CD4-positive, alpha-beta memory T cell (primary cell): ENCODE measurements around the gene SCN9A. TPM values are rescaled to one million over a fixed set of nuclear protein-coding genes. Genes with fewer than 3 reads are reported as not detected.
"Not testable (repeated sequence)": the region's sequence is repeated elsewhere in the genome, so short reads cannot be mapped to it uniquely, and the experiment has no call there.

Experiments
- CTCF ChIA-PET: fragments of 350-600 bp; sonication (Branson Sonifier 250); formaldehyde crosslinking; loops from one replicate; lab custom pipeline; 2021; ENCODE audit warnings: inconsistent platforms; ENCODE audit not compliant: partially characterized antibody; lab: Charles Lee
- POLR2A ChIA-PET: fragments of 350-600 bp; sonication (Branson Sonifier 250); formaldehyde crosslinking; loops from one replicate; lab custom pipeline; 2021; ENCODE audit not compliant: partially characterized antibody; lab: Charles Lee
- DNase-seq, 5 donors: peaks; one replicate each; pipeline versions ENCODE4 v3.0.0 to v3.0.0-alpha.2; 2020 to 2022; ENCODE audit warnings: mixed read lengths in 1 of 5
- H3K27ac ChIP-seq: one replicate; pipeline ENCODE4 v1.7.0; 2013; ENCODE audit warnings: low read depth, low read length
- H3K27me3 ChIP-seq: 2 replicates; pipeline ENCODE4 v1.7.0; 2013; ENCODE audit warnings: mild to moderate bottlenecking, low read length, moderate library complexity; ENCODE audit not compliant: insufficient read depth
- H3K36me3 ChIP-seq: 2 replicates; pipeline ENCODE4 v1.7.0; 2013; ENCODE audit warnings: mild to moderate bottlenecking, low read length, moderate library complexity; ENCODE audit not compliant: insufficient read depth
- H3K4me1 ChIP-seq: 2 replicates; pipeline ENCODE4 v1.7.0; 2013; ENCODE audit warnings: mild to moderate bottlenecking, low read length, moderate library complexity; ENCODE audit not compliant: insufficient read depth
- H3K4me3 ChIP-seq, 2 donors: one replicate each; pipeline ENCODE4 v1.7.0; 2013; ENCODE audit warnings: low read length in 2 of 2, mild to moderate bottlenecking in 1 of 2
- H3K9me3 ChIP-seq, 2 donors: one replicate each; pipeline ENCODE4 v1.7.0; 2013; ENCODE audit warnings: low read length in 2 of 2, control low read depth in 1 of 2; ENCODE audit not compliant: control insufficient read depth in 1 of 2
- H3K27ac Mint-ChIP-seq, 7 donors: one replicate each; pipeline ENCODE4 v1.8.0; 2020 to 2021; ENCODE audit warnings: mixed read lengths in 7 of 7, mild to moderate bottlenecking in 6 of 7, inconsistent platforms in 3 of 7, moderate library complexity in 3 of 7
- H3K27me3 Mint-ChIP-seq, 2 donors: one replicate each; pipeline ENCODE4 v1.8.0; 2020 to 2021; ENCODE audit warnings: mixed read lengths in 2 of 2
- H3K36me3 Mint-ChIP-seq, 2 donors: one replicate each; pipeline ENCODE4 v1.8.0; 2020 to 2021; ENCODE audit warnings: mixed read lengths in 2 of 2, inconsistent platforms in 1 of 2, mild to moderate bottlenecking in 1 of 2
- H3K4me1 Mint-ChIP-seq, 4 donors: one replicate each; pipeline ENCODE4 v1.8.0; 2020 to 2021; ENCODE audit warnings: mixed read lengths in 4 of 4, mild to moderate bottlenecking in 1 of 4
- H3K4me3 Mint-ChIP-seq, 8 donors: one replicate each; pipeline ENCODE4 v1.8.0; 2020 to 2021; ENCODE audit warnings: mixed read lengths in 8 of 8, mild to moderate bottlenecking in 7 of 8, moderate library complexity in 6 of 8, inconsistent platforms in 3 of 8
- H3K9me3 Mint-ChIP-seq, 8 donors: one replicate each; pipeline ENCODE4 v1.8.0; 2020 to 2021; ENCODE audit warnings: mixed read lengths in 8 of 8, mild to moderate bottlenecking in 5 of 8, inconsistent platforms in 3 of 8, moderate library complexity in 1 of 8
- intact Hi-C: fragments of 100-400 bp; cut with micrococcal nuclease; formaldehyde crosslinking; loops from one replicate; pipeline ENCODE4 v1.15.1; 2023
- polyA plus RNA-seq, 2 donors: library from polyadenylated mRNA; unstranded; fragments of 300-500 nt; fragmentation: Illumina TruSeq; gene quantifications; one replicate each; pipeline ENCODE4 v1.2.3, GENCODE V29; 2021
- total RNA-seq, 2 experiments: library from RNA; stranded (reverse); gene quantifications; one replicate each; pipeline ENCODE4 v1.2.3, GENCODE V29; 2021

The SCN9A gene
- total and polyA plus RNA-seq, 4 experiments from 2014 or later: not detected

DNA sequence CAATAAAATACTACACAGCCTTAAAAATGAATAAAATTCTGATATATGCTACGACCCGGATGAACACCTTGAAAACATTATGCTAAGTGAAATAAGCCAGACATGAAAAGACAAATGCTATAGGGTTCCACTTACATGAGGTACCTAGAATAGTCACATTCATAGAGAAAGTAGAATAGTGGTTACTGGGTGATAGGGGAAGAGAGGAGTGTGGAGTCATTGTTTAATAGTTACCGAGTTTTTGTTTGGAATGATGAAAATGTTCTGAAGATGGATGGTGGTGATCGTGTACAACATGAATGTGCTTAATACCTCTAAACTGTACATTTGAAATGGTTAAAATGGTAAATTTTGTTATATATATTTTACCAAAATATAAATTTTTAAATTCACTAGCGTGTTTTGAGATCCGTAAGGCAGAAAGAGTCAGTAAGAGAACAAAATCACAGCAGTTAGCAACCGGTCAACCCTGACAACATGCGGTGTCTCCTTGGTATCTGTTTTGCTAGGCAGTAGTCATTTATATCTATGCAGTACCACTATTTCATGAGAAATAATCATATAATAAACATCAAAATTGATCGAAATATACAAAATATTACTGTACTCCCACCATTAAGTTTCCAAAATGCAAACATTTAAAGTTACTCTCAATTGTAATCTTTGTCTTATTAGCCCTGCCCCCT, 11.1 kb downstream of the SCN9A start:
- no peak overlapping the region for H3K27ac Mint-ChIP-seq
- H3K27me3 Mint-ChIP-seq: no peaks in the 10 kb centered on the region
- intact Hi-C loops: no loop called here
- no peak overlapping the region for H3K27ac ChIP-seq
- POLR2A ChIA-PET: no interaction called here
- no peaks in the 10 kb centered on the region for H3K4me1 Mint-ChIP-seq
- H3K27me3 ChIP-seq: no peaks in the 10 kb centered on the region
- CTCF ChIA-PET: no interaction called here
- no peak for DNase-seq
- peaks cover 0 to 4% (median 0%) of the 10 kb centered on the region in 8 donors for H3K9me3 Mint-ChIP-seq
- H3K9me3 ChIP-seq: no peaks in the 10 kb centered on the region
- H3K36me3 ChIP-seq: no peaks in the 10 kb centered on the region
- H3K4me1 ChIP-seq: no peaks in the 10 kb centered on the region
- H3K4me3 ChIP-seq: no peak overlapping the region
- no peak overlapping the region for H3K4me3 Mint-ChIP-seq
- H3K36me3 Mint-ChIP-seq: no peaks in the 10 kb centered on the region

DNA sequence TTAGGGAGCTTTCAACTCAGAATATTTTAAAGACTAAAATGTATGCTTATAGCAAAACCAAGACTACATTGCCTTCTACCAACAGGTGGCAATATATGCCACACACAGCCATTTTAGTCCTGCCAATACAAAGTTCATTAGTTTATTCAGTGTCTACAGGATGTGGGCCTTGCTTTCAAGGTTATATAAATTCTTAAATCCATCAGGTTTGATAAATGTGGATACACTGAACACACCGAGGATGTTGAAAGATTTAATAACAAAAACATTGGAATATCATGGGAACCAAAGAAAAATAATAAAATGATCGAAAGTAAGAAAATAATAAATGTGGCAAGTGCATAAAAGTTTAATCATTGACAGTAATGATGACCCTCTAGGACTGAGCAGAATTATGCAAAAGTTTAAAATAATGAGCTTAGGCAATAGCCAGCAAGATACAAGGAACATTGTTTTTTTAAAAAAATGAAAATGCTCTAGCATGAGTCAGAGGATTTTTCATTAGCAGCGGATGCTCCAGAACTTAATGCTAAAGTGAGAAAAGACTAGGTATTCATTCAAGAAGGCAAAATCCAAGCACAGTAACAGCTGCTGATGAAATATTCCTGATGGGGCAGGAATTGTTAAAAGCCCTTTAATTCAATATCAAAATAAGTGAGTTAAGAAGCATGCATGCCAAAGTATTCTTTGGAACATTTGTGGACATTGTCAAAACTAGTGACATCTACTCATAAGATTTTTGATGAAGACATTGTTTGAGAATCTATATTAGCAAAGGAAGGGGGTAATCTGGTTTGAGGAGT, 14.2 kb downstream of the SCN9A start:
- H3K27ac ChIP-seq: no peak overlapping the region
- H3K27me3 Mint-ChIP-seq: no peaks in the 10 kb centered on the region
- ChIA-PET CTCF (no interaction called here), POLR2A (no interaction called here)
- H3K9me3 ChIP-seq: no peaks in the 10 kb centered on the region
- intact Hi-C loops: no loop called here
- H3K4me3 ChIP-seq: no peak overlapping the region
- DNase-seq: no peak
- H3K36me3 ChIP-seq: no peaks in the 10 kb centered on the region
- H3K4me1 Mint-ChIP-seq: no peaks in the 10 kb centered on the region
- no peak overlapping the region for H3K27ac Mint-ChIP-seq
- peaks cover 0 to 7% (median 0%) of the 10 kb centered on the region in 8 donors for H3K9me3 Mint-ChIP-seq
- no peaks in the 10 kb centered on the region for H3K4me1 ChIP-seq
- H3K36me3 Mint-ChIP-seq: no peaks in the 10 kb centered on the region
- no peaks in the 10 kb centered on the region for H3K27me3 ChIP-seq
- no peak overlapping the region for H3K4me3 Mint-ChIP-seq

DNA sequence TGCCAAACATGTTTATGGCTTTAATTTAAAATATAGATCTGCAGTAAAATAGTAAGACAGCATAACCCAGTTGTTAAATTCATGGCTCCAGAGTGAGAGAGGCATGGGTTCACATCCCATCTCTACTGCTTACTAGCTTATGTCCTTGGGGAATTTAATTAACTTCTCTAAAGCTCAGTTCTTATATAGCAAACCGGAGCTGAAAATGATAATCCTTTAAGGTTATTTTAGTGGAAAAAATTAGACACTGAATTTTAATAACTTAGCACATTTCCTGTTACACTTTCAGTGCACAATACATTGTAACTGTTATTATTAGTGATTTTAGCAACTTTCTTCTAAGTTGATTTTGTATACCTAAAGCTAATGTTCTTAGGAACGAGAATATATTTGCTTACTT, 14.8 kb downstream of the SCN9A start:
- no peak overlapping the region for H3K27ac Mint-ChIP-seq
- H3K27me3 ChIP-seq: no peaks in the 10 kb centered on the region
- H3K4me3 Mint-ChIP-seq: no peak overlapping the region
- no peaks in the 10 kb centered on the region for H3K4me1 Mint-ChIP-seq
- DNase-seq: no peak
- H3K4me3 ChIP-seq: no peak overlapping the region
- POLR2A ChIA-PET: no interaction called here
- no peaks in the 10 kb centered on the region for H3K36me3 Mint-ChIP-seq
- intact Hi-C loops: no loop called here
- H3K27ac ChIP-seq: no peak overlapping the region
- no peaks in the 10 kb centered on the region for H3K36me3 ChIP-seq
- H3K9me3 Mint-ChIP-seq: peaks cover 0 to 7% (median 0%) of the 10 kb centered on the region in 8 donors
- CTCF ChIA-PET: no interaction called here
- H3K27me3 Mint-ChIP-seq: no peaks in the 10 kb centered on the region
- no peaks in the 10 kb centered on the region for H3K9me3 ChIP-seq
- H3K4me1 ChIP-seq: no peaks in the 10 kb centered on the region

DNA sequence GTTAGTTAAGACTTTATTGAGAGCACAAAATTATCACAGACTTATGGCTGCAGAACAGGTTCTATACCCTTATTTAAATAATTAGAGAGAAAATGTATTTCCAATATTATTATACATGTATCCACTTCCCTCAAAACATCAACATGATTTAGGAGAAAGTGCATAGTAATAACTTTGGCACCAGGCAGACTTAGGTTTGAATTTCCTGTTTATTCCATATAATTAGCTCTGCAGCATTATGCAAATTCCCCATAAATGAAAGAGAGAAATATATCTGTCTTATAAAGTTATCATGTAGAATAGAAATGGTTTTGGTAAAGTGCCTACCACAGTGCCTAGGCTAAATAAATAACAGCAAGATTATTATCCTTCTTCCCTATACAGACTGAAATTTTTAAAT, 15.3 kb downstream of the SCN9A start:
- no peaks in the 10 kb centered on the region for H3K4me1 ChIP-seq
- H3K4me1 Mint-ChIP-seq: no peaks in the 10 kb centered on the region
- H3K36me3 Mint-ChIP-seq: no peaks in the 10 kb centered on the region
- no peaks in the 10 kb centered on the region for H3K27me3 ChIP-seq
- no peak overlapping the region for H3K27ac ChIP-seq
- H3K36me3 ChIP-seq: no peaks in the 10 kb centered on the region
- CTCF ChIA-PET: no interaction called here
- no peaks in the 10 kb centered on the region for H3K27me3 Mint-ChIP-seq
- no peak overlapping the region for H3K27ac Mint-ChIP-seq
- H3K4me3 ChIP-seq: no peak overlapping the region
- H3K9me3 Mint-ChIP-seq: peaks cover 0 to 7% (median 0%) of the 10 kb centered on the region in 8 donors
- POLR2A ChIA-PET: no interaction called here
- H3K9me3 ChIP-seq: no peaks in the 10 kb centered on the region
- H3K4me3 Mint-ChIP-seq: no peak overlapping the region
- DNase-seq: no peak
- intact Hi-C loops: no loop called here

DNA sequence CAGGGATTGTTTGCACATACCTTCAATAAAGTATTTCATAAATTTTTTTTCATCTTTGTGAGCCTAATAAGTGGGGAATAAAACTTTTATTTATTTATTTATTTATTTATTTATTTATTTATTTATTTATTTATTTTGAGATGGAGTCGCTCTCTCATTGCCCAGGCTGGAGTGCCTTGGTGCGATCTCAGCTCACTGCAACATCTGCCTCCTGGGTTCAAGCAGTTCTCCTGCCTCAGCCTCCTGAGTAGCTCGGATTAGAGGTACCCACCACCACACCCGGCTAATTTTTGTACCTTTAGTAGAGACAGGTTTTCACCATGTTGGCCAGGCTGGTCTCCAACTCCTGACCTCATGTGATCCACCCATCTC, 17.8 kb downstream of the SCN9A start:
- H3K36me3 ChIP-seq, intact Hi-C loops, H3K4me1 ChIP-seq, H3K4me1 Mint-ChIP-seq, CTCF ChIA-PET, H3K27ac Mint-ChIP-seq, H3K9me3 Mint-ChIP-seq, DNase-seq, H3K4me3 Mint-ChIP-seq, H3K27me3 ChIP-seq, H3K27ac ChIP-seq, H3K9me3 ChIP-seq, H3K27me3 Mint-ChIP-seq, H3K36me3 Mint-ChIP-seq, POLR2A ChIA-PET, H3K4me3 ChIP-seq: not testable (repeated sequence)

DNA sequence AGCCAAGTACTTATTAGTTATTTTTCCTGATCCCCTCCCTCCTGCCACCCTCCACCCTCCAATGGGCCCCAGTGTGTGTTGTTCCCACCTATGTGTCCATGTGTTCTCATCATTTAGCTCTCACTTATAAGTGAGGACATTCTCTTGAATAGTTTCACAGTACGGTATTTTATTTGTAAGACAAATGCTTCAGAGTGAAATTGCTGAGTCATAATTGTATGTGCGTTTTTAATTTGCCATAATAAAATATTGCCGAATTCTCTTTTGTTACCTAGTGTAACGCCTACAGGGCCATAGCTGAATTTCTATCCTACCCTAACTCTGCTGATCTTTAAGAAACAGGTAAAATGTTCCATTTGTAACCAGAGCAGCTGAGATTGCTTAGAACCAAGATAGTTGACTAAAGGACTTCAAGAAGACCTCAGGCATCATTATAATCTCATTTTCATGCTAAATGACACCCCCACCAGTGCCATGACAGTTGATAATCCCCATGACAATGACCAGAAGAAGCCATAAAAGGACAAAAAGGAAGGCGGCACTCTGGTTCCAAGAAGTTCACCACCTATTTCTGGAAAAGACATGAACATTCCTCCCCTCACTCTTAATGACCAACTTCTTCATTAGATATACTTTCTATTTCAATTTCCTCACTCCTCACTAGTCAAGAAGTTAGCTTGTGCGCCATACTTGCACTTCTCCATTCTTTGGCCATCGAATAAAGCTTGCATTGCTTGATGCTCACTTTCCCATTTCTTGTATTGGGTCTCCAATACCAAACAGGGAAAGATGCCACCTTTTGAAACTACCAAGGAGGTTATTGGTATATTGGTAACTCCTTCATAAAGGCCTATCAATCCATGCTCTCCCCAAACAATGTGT, 18.4 kb downstream of the SCN9A start:
- no peaks in the 10 kb centered on the region for H3K36me3 ChIP-seq
- no peaks in the 10 kb centered on the region for H3K36me3 Mint-ChIP-seq
- H3K4me1 ChIP-seq: no peaks in the 10 kb centered on the region
- H3K27me3 Mint-ChIP-seq: no peaks in the 10 kb centered on the region
- H3K4me3 ChIP-seq: no peak overlapping the region
- DNase-seq: no peak
- H3K27ac ChIP-seq: no peak overlapping the region
- H3K4me3 Mint-ChIP-seq: no peak overlapping the region
- H3K9me3 Mint-ChIP-seq: peaks cover 0 to 7% (median under 1%) of the 10 kb centered on the region in 8 donors
- no peaks in the 10 kb centered on the region for H3K27me3 ChIP-seq
- H3K27ac Mint-ChIP-seq: no peak overlapping the region
- ChIA-PET POLR2A (no interaction called here), CTCF (no interaction called here)
- H3K9me3 ChIP-seq: no peaks in the 10 kb centered on the region
- H3K4me1 Mint-ChIP-seq: no peaks in the 10 kb centered on the region
- intact Hi-C loops: no loop called here

DNA sequence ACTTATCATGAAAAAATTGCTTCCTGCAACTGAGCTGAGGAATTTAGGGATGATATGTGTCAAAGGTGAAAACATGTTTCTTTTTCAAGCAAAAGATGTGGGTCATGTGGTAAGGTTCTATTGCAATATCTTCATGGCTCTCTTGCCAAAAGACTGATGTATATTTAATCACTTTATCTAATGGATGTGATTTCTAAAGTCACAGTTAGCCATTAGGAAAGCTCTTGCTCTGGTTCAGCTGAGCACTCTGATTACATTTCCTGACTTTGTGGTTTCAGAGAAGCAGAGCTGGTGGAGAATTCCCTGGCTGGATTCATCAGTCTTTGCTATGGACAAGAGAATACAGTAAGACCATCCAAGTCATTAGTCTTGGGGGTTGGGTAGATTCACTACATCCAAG, 24.4 kb downstream of the SCN9A start:
- Mint-ChIP-seq H3K27me3 (no peaks in the 10 kb centered on the region), H3K27ac (no peak overlapping the region), H3K4me1 (no peaks in the 10 kb centered on the region), H3K36me3 (no peaks in the 10 kb centered on the region), H3K4me3 (no peak overlapping the region), H3K9me3 (peaks cover 0 to 4% (median 2%) of the 10 kb centered on the region in 8 donors)
- ChIA-PET POLR2A (no interaction called here), CTCF (no interaction called here)
- H3K9me3 ChIP-seq: no peaks in the 10 kb centered on the region
- DNase-seq: no peak
- H3K4me3 ChIP-seq: no peak overlapping the region
- no peaks in the 10 kb centered on the region for H3K4me1 ChIP-seq
- H3K27me3 ChIP-seq: no peaks in the 10 kb centered on the region
- no peak overlapping the region for H3K27ac ChIP-seq
- intact Hi-C loops: no loop called here
- no peaks in the 10 kb centered on the region for H3K36me3 ChIP-seq
